ENCODE measurements around the gene KCNRG. TPM values are rescaled to one million over a fixed set of nuclear protein-coding genes. Genes with fewer than 3 reads are reported as not detected.

The KCNRG gene
- total and polyA plus RNA-seq, 2 of the 4 experiments (the other 2 are of a cell fraction): 0.51 to 2.7 TPM

DNA sequence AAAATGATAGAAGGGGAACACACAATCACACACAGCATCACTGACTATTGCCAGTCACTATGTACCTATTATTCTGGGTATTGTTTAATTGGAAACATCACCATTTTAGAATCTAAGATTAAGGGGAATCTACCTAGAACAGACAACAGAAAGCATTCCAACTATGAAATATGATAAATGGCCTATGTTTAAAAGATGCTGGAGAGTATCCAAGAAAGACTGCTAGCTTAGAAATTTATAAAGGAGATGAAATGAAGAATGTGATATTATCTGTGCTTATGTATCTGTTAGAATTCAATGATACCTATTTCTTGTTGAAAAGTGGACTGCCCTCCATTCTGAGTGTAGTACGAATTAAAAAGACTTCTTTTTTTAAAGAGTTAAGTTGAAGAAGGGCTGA lies 50.5 kb downstream of the KCNRG start:
- no peaks in the 10 kb centered on the region for H3K4me1 ChIP-seq (ENCODE audit: control insufficient read depth, insufficient read depth, low read length)
- H3K23ac ChIP-seq (ENCODE audit: low read depth, low read length): no peak overlapping the region
- H4K20me1 ChIP-seq (ENCODE audit: insufficient read depth, low read length): peaks cover 4% of the 10 kb centered on the region; the same call in 1 of the 2 replicates
- no TSS peak for BruUV-seq (replicated peaks)
- H4K8ac ChIP-seq (ENCODE audit: low read depth in 2 of 2, low read length in 2 of 2): no peak overlapping the region
- H3K9me1 ChIP-seq (ENCODE audit: insufficient read depth, low read length): peaks cover 4% of the 10 kb centered on the region
- no peak overlapping the region for H3K14ac ChIP-seq (replicated peaks; ENCODE audit: low read depth, low read length)
- H3K56ac ChIP-seq (ENCODE audit: extremely low read depth, insufficient read depth, low read length): no peak overlapping the region
- no peak overlapping the region for H2BK5ac ChIP-seq (ENCODE audit: low read depth, low read length, poor library complexity, severe bottlenecking)
- no peak overlapping the region for H4K91ac ChIP-seq (ENCODE audit: insufficient read depth, low read depth, low read length)
- no peak overlapping the region for H3K4me3 ChIP-seq (ENCODE audit: insufficient read depth, low read depth, low read length)
- no peak for DNase-seq
- ChIA-PET POLR2A (ENCODE audit: unreplicated experiment) (no interaction called here), CTCF (no interaction called here)
- H3K27me3 ChIP-seq (ENCODE audit: control insufficient read depth, insufficient read depth, low read length): no peaks in the 10 kb centered on the region
- in situ Hi-C loops (cut with MboI; ENCODE audit: low sequenced_read_pairs): no loop called here
- H3K27ac ChIP-seq (ENCODE audit: insufficient read depth, low read length): no peak overlapping the region; the same call in 1 of the 2 replicates
- no peak overlapping the region for H2AFZ ChIP-seq (replicated peaks; ENCODE audit: low read length, poor library complexity)
- TF ChIP-seq RCOR1 (IDR thresholded peaks at IDR 0.05; ENCODE audit: insufficient replicate concordance, low read length) (no peak), MXI1 (IDR thresholded peaks at IDR 0.05; ENCODE audit: borderline replicate concordance, low read depth, low read length) (no peak), CEBPB (IDR thresholded peaks at IDR 0.05; ENCODE audit: low read depth, low read length) (no peak), RAD21 (IDR thresholded peaks at IDR 0.05; ENCODE audit: low read length) (no peak), FOS (IDR thresholded peaks at IDR 0.05; ENCODE audit: low read depth, low read length) (no peak), RFX5 (IDR thresholded peaks at IDR 0.05; ENCODE audit: low read depth, low read length) (no peak)
- TF ChIP-seq, protein P1, sequence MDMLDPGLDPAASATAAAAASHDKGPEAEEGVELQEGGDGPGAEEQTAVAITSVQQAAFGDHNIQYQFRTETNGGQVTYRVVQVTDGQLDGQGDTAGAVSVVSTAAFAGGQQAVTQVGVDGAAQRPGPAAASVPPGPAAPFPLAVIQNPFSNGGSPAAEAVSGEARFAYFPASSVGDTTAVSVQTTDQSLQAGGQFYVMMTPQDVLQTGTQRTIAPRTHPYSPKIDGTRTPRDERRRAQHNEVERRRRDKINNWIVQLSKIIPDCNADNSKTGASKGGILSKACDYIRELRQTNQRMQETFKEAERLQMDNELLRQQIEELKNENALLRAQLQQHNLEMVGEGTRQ (IDR thresholded peaks at IDR 0.05; ENCODE audit: low read depth, low read length): no peak
- TF ChIP-seq, protein P2, sequence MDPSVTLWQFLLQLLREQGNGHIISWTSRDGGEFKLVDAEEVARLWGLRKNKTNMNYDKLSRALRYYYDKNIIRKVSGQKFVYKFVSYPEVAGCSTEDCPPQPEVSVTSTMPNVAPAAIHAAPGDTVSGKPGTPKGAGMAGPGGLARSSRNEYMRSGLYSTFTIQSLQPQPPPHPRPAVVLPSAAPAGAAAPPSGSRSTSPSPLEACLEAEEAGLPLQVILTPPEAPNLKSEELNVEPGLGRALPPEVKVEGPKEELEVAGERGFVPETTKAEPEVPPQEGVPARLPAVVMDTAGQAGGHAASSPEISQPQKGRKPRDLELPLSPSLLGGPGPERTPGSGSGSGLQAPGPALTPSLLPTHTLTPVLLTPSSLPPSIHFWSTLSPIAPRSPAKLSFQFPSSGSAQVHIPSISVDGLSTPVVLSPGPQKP (IDR thresholded peaks at IDR 0.05; ENCODE audit: borderline replicate concordance, low read depth, low read length): no peak
- no peak overlapping the region for H3K9ac ChIP-seq (ENCODE audit: low read depth, low read length)
- H3K36me3 ChIP-seq (ENCODE audit: control insufficient read depth, insufficient read depth, low read length): peaks cover 15% of the 10 kb centered on the region; the same call in 1 of the 2 replicates
- no peak overlapping the region for H4K5ac ChIP-seq (ENCODE audit: low read depth, low read length)
- H2BK20ac ChIP-seq (ENCODE audit: low read depth, low read length): no peak overlapping the region
- intact Hi-C loops (cut with micrococcal nuclease): no loop called here
- H3K79me1 ChIP-seq (ENCODE audit: low read depth in 1 of 2, low read length in 2 of 2): peaks cover 18 to 28% of the 10 kb centered on the region in 2 experiments
- WGBS, 2 experiments (ENCODE audit: extremely low coverage in 2 of 2, insufficient read length in 1 of 2): no CpG with 5 or more reads among the region's 1 CpG
- H2AK5ac ChIP-seq (ENCODE audit: low read depth, low read length): no peak overlapping the region
- no peak overlapping the region for H3K4ac ChIP-seq (ENCODE audit: low read depth, low read length)
- H3K9me3 ChIP-seq (ENCODE audit: control insufficient read depth, insufficient read depth, low read length): no peaks in the 10 kb centered on the region
- no peak overlapping the region for H2BK15ac ChIP-seq (ENCODE audit: low read depth, low read length)
- no peak overlapping the region for H3K4me2 ChIP-seq (ENCODE audit: low read depth, low read length)
- ATAC-seq (ENCODE audit: low read depth): no peak
- H2BK120ac ChIP-seq (ENCODE audit: low read depth, low read length): no peak overlapping the region
- no peak overlapping the region for H3K18ac ChIP-seq (ENCODE audit: low read depth, low read length)
- H2AK9ac ChIP-seq (replicated peaks; ENCODE audit: low read depth, low read length, poor library complexity): no peak overlapping the region
- dilution Hi-C loops (cut with HindIII; ENCODE audit: low sequenced_read_pairs, unreplicated experiment): no loop called here

Measured in IMR-90 (cell line).